ENCODE measurements around the gene ABCB1.

GRCh38 chr7:87609916-87610315, 9.2 kb upstream of the ABCB1 start:
- TF ChIP-seq, protein P1, sequence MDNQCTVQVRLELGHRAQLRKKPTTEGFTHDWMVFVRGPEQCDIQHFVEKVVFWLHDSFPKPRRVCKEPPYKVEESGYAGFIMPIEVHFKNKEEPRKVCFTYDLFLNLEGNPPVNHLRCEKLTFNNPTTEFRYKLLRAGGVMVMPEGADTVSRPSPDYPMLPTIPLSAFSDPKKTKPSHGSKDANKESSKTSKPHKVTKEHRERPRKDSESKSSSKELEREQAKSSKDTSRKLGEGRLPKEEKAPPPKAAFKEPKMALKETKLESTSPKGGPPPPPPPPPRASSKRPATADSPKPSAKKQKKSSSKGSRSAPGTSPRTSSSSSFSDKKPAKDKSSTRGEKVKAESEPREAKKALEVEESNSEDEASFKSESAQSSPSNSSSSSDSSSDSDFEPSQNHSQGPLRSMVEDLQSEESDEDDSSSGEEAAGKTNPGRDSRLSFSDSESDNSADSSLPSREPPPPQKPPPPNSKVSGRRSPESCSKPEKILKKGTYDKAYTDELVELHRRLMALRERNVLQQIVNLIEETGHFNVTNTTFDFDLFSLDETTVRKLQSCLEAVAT (IDR thresholded peaks at IDR 0.05) = no peak
- TF ChIP-seq HDGF (IDR thresholded peaks at IDR 0.05) (no peak), PHB (CRISPR knock-in tag; IDR thresholded peaks at IDR 0.05) (no peak), ILK (tag; IDR thresholded peaks at IDR 0.05; ENCODE audit: borderline replicate concordance, low read depth) (no peak)

Measured in K562 (cell line).